IPS-18c (cell line): ENCODE measurements around the gene GALNT10.
"Not testable (repeated sequence)": the region's sequence is repeated elsewhere in the genome, so short reads cannot be mapped to it uniquely, and the experiment has no call there.

Experiments
- H3K4me3 ChIP-seq: 2 replicates; pipeline ENCODE4 v1.7.0; 2013; ENCODE audit warnings: low read depth, mild to moderate bottlenecking, low read length, moderate library complexity; ENCODE audit not compliant: insufficient read depth
- H3K9me3 ChIP-seq: one replicate; pipeline ENCODE4 v1.6.1; 2013; ENCODE audit warnings: mild to moderate bottlenecking, low read length, moderate library complexity; ENCODE audit not compliant: control insufficient read depth, insufficient read depth

Gene GALNT10, protein sequence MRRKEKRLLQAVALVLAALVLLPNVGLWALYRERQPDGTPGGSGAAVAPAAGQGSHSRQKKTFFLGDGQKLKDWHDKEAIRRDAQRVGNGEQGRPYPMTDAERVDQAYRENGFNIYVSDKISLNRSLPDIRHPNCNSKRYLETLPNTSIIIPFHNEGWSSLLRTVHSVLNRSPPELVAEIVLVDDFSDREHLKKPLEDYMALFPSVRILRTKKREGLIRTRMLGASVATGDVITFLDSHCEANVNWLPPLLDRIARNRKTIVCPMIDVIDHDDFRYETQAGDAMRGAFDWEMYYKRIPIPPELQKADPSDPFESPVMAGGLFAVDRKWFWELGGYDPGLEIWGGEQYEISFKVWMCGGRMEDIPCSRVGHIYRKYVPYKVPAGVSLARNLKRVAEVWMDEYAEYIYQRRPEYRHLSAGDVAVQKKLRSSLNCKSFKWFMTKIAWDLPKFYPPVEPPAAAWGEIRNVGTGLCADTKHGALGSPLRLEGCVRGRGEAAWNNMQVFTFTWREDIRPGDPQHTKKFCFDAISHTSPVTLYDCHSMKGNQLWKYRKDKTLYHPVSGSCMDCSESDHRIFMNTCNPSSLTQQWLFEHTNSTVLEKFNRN

DNA sequence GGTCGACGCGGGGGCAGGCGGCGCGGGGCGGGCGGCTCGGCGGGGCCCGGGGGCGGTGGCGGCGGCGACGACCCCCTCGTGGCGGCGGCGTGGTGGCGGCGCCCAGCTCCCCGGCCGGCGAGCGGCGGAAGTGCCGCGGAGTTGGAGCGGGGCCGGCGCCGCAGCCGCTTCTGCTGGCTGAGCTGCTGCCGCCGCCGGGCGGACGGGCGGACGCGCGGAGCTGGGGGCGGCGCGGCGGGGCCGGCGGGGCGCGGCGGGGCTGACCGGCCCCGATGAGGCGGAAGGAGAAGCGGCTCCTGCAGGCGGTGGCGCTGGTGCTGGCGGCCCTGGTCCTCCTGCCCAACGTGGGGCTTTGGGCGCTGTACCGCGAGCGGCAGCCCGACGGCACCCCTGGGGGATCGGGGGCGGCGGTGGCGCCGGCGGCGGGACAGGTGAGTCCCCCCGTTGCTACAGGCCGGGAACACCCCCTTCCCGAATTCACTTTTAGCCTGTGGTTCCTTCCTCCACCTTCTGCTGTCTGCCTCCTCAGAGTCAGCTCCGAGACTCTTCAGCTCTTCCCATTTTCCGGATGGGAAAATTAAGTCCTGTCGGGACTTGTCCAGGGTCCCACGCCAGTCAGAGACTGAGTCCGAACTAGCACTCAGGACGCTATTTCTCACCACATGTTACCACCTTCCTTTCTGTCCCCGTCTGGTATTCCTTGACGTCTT is at the start of gene GALNT10:
GALNT10 (plus strand) TSS at position 139 of the 710 bp plus-strand sequence; CDS start at position 273, 134 bp downstream.
- H3K4me3 ChIP-seq: peak within 1 kb of the TSS; percentile 76
- H3K9me3 ChIP-seq: peaks cover 4% of the 10 kb centered on the region

DNA sequence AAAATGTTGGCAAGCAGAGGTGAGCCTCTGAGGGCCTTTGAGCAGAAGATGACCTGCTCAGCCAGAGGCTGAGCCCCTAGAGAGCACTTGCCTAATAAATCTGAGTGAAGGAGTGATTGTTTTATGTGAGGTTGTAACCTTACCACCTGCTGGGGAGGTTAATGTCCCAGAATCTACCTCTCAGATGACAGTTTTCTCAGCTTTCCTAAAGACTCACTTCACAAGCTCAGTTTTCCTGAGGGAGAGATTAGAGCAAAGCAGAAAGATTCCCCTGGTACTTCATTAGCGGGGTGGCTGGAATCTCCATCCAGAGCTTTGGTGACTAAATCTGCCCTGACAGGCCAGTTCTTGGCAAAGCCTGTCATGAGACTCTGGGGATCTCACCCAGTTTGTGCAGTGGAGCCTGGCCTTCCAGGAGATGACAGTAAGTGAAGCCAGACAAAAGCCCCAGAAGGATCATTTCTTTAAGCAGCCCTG is 48.8 kb upstream of the GALNT10 start:
- H3K9me3 ChIP-seq: no peaks in the 10 kb centered on the region
- no peak overlapping the region for H3K4me3 ChIP-seq

- no peaks in the 10 kb centered on the region for H3K9me3 ChIP-seq
- no peak overlapping the region for H3K4me3 ChIP-seq
These were observed 47.3 kb upstream of the GALNT10 start for GRCh38 chr5:154143211-154143641.

- Histone ChIP-seq H3K9me3 (no peaks in the 10 kb centered on the region), H3K4me3 (no peak overlapping the region)
These were observed 45.3 kb upstream of the GALNT10 start for GRCh38 chr5:154145268-154145667.

GRCh38 chr5:154146409-154146808 is 44.1 kb upstream of the GALNT10 start:
- no peak overlapping the region for H3K4me3 ChIP-seq
- no peaks in the 10 kb centered on the region for H3K9me3 ChIP-seq

DNA sequence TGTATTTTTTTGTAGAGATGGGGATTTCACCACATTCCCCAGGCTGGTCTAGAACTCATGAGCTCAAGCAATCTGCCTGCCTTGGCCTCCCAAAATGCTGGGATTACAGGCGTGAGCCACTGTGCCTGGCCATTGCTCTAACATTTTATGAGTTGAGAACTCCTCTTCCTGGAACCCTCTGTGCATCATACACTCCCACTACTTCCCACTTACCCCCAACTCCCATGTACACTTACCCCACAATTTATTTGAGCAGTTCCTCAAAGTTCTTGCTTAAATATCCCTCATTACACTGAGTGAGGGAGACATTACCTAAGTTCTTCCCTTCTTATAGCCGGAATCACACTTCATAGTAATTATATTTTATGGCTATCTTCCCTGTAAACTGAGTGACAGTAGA is 42.9 kb upstream of the GALNT10 start:
- H3K4me3 ChIP-seq: no peak overlapping the region
- no peaks in the 10 kb centered on the region for H3K9me3 ChIP-seq

DNA sequence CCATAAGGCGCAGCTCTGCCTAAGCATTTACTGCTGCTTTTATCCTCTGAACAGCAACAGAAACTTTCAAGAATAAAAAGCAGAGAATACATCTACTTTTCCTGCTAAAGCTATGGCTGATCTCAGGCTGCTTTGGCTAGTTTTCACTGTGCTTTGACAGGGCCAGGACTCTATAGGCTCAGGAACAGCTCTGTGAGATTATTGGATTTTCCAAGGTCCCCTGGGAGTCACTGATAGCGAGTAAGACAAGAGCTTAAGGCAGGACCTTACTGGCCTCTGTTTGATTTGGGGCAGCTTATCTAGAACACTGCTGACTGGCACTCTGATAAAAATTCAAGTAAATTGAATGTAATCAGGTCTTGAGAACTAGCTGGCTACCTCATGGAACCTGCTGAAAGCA is 40.1 kb upstream of the GALNT10 start:
- not testable (repeated sequence) for H3K4me3 ChIP-seq, H3K9me3 ChIP-seq

GRCh38 chr5:154157483-154158378 is 32.8 kb upstream of the GALNT10 start:
- Histone ChIP-seq H3K9me3 (no peaks in the 10 kb centered on the region), H3K4me3 (no peak overlapping the region)

- H3K9me3 ChIP-seq: no peaks in the 10 kb centered on the region
- H3K4me3 ChIP-seq: no peak overlapping the region
These were observed 32.2 kb upstream of the GALNT10 start for GRCh38 chr5:154158379-154158737.

GRCh38 chr5:154159343-154159742 is 31.2 kb upstream of the GALNT10 start:
- no peaks in the 10 kb centered on the region for H3K9me3 ChIP-seq
- H3K4me3 ChIP-seq: no peak overlapping the region

DNA sequence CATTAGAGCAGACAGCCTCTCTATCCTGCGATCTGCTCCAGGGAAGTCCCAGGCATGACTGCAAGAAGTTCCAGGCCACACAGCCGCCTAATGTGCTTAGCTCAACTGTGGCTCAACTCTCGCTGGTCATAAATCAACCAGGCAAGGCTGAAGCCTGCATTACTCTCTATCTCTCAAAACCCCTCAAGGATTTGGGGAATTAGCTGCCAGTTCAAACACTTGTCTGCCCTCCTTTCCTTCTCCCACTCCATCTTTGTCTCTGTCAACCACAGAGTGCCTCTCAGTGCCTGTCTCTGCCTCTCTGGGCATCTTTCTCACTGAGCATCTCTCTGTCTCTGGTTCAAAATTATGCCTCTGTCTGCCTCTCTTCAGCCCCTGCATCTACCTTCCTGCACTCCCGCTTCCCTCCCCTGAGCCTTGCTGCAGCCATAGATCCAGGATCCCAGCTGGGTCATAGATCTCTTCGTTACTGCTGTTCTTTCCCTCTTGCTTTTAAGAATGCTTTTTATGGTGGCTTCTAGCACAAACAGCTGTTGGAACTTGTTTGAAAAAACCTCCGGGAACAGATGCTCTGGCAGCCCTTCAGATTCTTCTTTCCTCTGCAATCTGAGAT is 27.9 kb upstream of the GALNT10 start:
- H3K9me3 ChIP-seq: no peaks in the 10 kb centered on the region
- no peak overlapping the region for H3K4me3 ChIP-seq

DNA sequence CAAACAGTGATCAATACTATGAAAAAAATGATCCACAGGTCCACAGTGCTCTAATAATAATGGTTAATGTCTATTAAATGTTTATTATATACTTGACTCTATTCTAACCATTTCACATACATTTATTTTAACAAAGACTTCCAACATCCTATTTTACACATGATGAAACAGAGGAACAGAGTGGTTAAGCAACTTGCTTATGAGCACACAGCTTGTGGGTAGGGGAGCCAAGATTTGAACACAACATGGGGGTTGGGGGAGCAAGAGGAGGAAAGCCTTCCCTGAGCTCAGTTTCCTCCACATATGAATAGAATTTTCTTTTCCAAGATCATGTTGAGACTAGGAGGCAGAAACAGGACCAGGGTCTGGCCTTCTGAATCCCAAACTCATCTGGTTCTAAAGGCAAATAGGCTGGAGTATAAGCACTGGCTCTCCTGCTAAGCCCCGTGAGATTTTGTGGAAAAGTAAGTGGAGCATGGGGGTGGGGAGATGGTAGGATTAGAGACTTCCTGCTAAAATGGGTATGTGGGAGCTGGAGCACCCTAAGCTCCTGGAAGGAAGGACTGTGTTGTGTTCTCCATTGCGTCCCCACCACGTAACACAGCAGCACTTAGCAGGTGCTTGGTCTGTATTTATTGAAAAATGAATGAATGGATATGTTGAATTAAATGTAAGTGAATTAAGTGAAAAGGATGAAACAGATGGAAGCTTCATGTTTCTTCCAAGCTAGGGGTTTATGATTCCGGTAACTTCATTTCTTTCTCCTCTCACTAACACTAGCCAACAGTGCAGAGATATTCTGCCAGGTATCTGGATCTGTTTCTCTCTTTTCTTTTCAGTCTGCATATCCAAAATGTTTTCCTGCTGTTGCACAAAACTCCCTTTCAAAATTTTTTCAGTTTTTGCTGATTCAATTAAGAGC is 26.9 kb upstream of the GALNT10 start:
- Histone ChIP-seq H3K9me3 (no peaks in the 10 kb centered on the region), H3K4me3 (no peak overlapping the region)

GRCh38 chr5:154164249-154164581 is 26.3 kb upstream of the GALNT10 start:
- H3K4me3 ChIP-seq: no peak overlapping the region
- no peaks in the 10 kb centered on the region for H3K9me3 ChIP-seq

GRCh38 chr5:154165886-154166285 is 24.6 kb upstream of the GALNT10 start:
- H3K4me3 ChIP-seq: no peak overlapping the region
- no peaks in the 10 kb centered on the region for H3K9me3 ChIP-seq

- H3K9me3 ChIP-seq: no peaks in the 10 kb centered on the region
- no peak overlapping the region for H3K4me3 ChIP-seq
These were observed 23.4 kb upstream of the GALNT10 start for GRCh38 chr5:154166901-154167791.
